Transverse colon (tissue), 4 donors: ENCODE results near the gene DLG2. TPM values are rescaled to one million over a fixed set of nuclear protein-coding genes. Genes with fewer than 3 reads are reported as not detected.
A peak's percentile ranks its signal among the peaks of the same experiment; 100 is the strongest.

Experiments
- DNase-seq: peaks from one replicate; pipeline ENCODE4 v3.0.0-alpha.2; 2019
- H3K27ac ChIP-seq, 4 donors: fragments of 200-600 bp; sonication (generic); 2 replicates each; pipeline ENCODE4 v1.5.1; 2016 to 2018; ENCODE audit warnings: inconsistent platforms in 4 of 4
- H3K27me3 ChIP-seq: fragments of 200-600 bp; sonication (generic); 2 replicates; pipeline ENCODE4 v1.5.1; 2017; ENCODE audit warnings: inconsistent platforms
- H3K36me3 ChIP-seq, 4 donors: fragments of 200-600 bp; sonication (generic); 2 replicates each; pipeline ENCODE4 v1.5.1; 2017 to 2019; ENCODE audit warnings: inconsistent platforms in 4 of 4
- H3K4me1 ChIP-seq, 4 donors: fragments of 200-600 bp; sonication (generic); 2 replicates each; pipeline ENCODE4 v1.5.1; 2017 to 2020; ENCODE audit warnings: inconsistent platforms in 4 of 4
- H3K4me3 ChIP-seq, 4 donors: fragments of 200-600 bp; sonication (generic); 1 replicate in 1 of 4; 2 replicates in 3 of 4; pipeline versions ENCODE4 v1.5.1 to v1.6.1; 2017 to 2019; ENCODE audit warnings: inconsistent platforms in 4 of 4
- H3K9me3 ChIP-seq, 2 donors: fragments of 200-600 bp; sonication (generic); 2 replicates each; pipeline ENCODE4 v1.5.1; 2017 to 2019; ENCODE audit warnings: inconsistent platforms in 2 of 2
- CTCF ChIP-seq, 5 experiments: fragments of 200-600 bp in 3 of 5; fragments of 450-650 bp in 2 of 5; sonication (generic) in 3 of 5; IDR thresholded peaks; 1 replicate in 2 of 5; 2 replicates in 3 of 5; pipeline ENCODE4 v1.5.1; 2016 to 2017; ENCODE audit warnings: antibody characterized with exemption in 5 of 5, inconsistent platforms in 3 of 5, mild to moderate bottlenecking in 2 of 5, moderate library complexity in 1 of 5
- EP300 ChIP-seq: sonication (generic); formaldehyde crosslinking; IDR thresholded peaks from one replicate; pipeline ENCODE4 v1.6.1; 2017; ENCODE audit warnings: antibody characterized with exemption, low read depth
- POLR2A ChIP-seq: fragments of 450-650 bp; IDR thresholded peaks from one replicate; pipeline ENCODE4 v1.6.1; 2016; ENCODE audit warnings: antibody characterized with exemption, mild to moderate bottlenecking, moderate library complexity
- POLR2AphosphoS5 ChIP-seq, 3 donors: sonication (generic); formaldehyde crosslinking; IDR thresholded peaks; one replicate each; pipeline ENCODE4 v1.6.1; 2016; ENCODE audit warnings: antibody characterized with exemption in 3 of 3
- WGBS, 2 donors: methylation state at CpG; one replicate each; pipeline ENCODE4 v1.1.5; 2018; ENCODE audit warnings: low coverage in 1 of 2; 5-methylcytosine and 5-hydroxymethylcytosine counted together
- in situ Hi-C, 4 donors: fragments of 200-750 bp; cut with MboI; loops; one replicate each; pipeline versions ENCODE4 v1.15.0 to v1.15.1; 2017; ENCODE audit warnings: low sequenced_read_pairs in 3 of 4, low pct_ligation_motif_present in 1 of 4, low pct_unique_long_range_greater_than_20kb in 1 of 4
- intact Hi-C: fragments of 100-400 bp; cut with DNase I; formaldehyde crosslinking; loops from one replicate; pipeline ENCODE4 v1.15.1; 2023; ENCODE audit warnings: low total_unique reads
- total RNA-seq, 4 donors: library from RNA; depleted of rRNA; stranded (reverse); fragments of >200 nt; gene quantifications; one replicate each; pipeline ENCODE4 v1.1.0, GENCODE V29; 2016

DLG2 gene
- total RNA-seq, 4 donors from 2014 or later: 1.9 to 28.3 (median 3.7) TPM

- no peaks in the 10 kb centered on the region for H3K4me1 ChIP-seq
- H3K4me3 ChIP-seq: no peak overlapping the region
- H3K36me3 ChIP-seq: no peaks in the 10 kb centered on the region
- no peaks in the 10 kb centered on the region for H3K27me3 ChIP-seq
- no peak overlapping the region for H3K27ac ChIP-seq
- 10 to 40% methylated on average over 1 of the region's 1 CpG for WGBS, 2 donors
- no peaks in the 10 kb centered on the region for H3K9me3 ChIP-seq
- in situ Hi-C loops: no loop called here
- TF ChIP-seq CTCF (IDR thresholded peaks at IDR 0.05) (peak in 4 of 5 experiments; percentile 44 to 64 (median 51)), POLR2AphosphoS5 (IDR thresholded peaks at IDR 0.05) (no peak), POLR2A (no peak)
- DNase-seq: peak; percentile 65
- intact Hi-C loops: no loop called here
Observed at GRCh38 chr11:84714316-84714780, 912.8 kb downstream of the DLG2 start.

GRCh38 chr11:84691830-84692229 lies 935.3 kb downstream of the DLG2 start:
- WGBS, 2 donors: 67 to 93% methylated on average over 4 of the region's 4 CpGs
- no peaks in the 10 kb centered on the region for H3K36me3 ChIP-seq
- H3K4me3 ChIP-seq: no peak overlapping the region
- DNase-seq: no peak
- no peak overlapping the region for H3K27ac ChIP-seq
- no peaks in the 10 kb centered on the region for H3K27me3 ChIP-seq
- in situ Hi-C loops: no loop called here
- TF ChIP-seq EP300: no peak
- TF ChIP-seq POLR2AphosphoS5 (IDR thresholded peaks at IDR 0.05): no peak
- TF ChIP-seq POLR2A: no peak
- TF ChIP-seq CTCF (IDR thresholded peaks at IDR 0.05): no peak
- H3K4me1 ChIP-seq: no peaks in the 10 kb centered on the region
- intact Hi-C loops: no loop called here
- no peaks in the 10 kb centered on the region for H3K9me3 ChIP-seq

- Histone ChIP-seq H3K36me3 (no peaks in the 10 kb centered on the region), H3K4me1 (no peaks in the 10 kb centered on the region), H3K27me3 (no peaks in the 10 kb centered on the region), H3K9me3 (no peaks in the 10 kb centered on the region), H3K27ac (no peak overlapping the region), H3K4me3 (no peak overlapping the region)
- in situ Hi-C loops (no loop called here), intact Hi-C loops (no loop called here)
- TF ChIP-seq POLR2A: no peak
- TF ChIP-seq POLR2AphosphoS5 (IDR thresholded peaks at IDR 0.05): no peak
- no peak for TF ChIP-seq CTCF (IDR thresholded peaks at IDR 0.05)
- TF ChIP-seq EP300: no peak
- DNase-seq: no peak
Observed at GRCh38 chr11:84687433-84687832, 939.7 kb downstream of the DLG2 start.

GRCh38 chr11:84686716-84687115 lies 940.4 kb downstream of the DLG2 start:
- in situ Hi-C loops (no loop called here), intact Hi-C loops (no loop called here)
- no peaks in the 10 kb centered on the region for H3K9me3 ChIP-seq
- H3K27ac ChIP-seq: no peak overlapping the region
- no peak for DNase-seq
- no peak overlapping the region for H3K4me3 ChIP-seq
- 78% methylated on average over 1 of the region's 1 CpG; no CpG with 5 or more reads in 1 of the 2 donors for WGBS, 2 donors
- H3K4me1 ChIP-seq: no peaks in the 10 kb centered on the region
- no peak for TF ChIP-seq POLR2A
- TF ChIP-seq POLR2AphosphoS5 (IDR thresholded peaks at IDR 0.05): no peak
- no peak for TF ChIP-seq EP300
- no peak for TF ChIP-seq CTCF (IDR thresholded peaks at IDR 0.05)
- no peaks in the 10 kb centered on the region for H3K27me3 ChIP-seq
- no peaks in the 10 kb centered on the region for H3K36me3 ChIP-seq
